ENCODE results near the gene TTLL11.

GRCh38 chr9:121910491-121911040 is 182.5 kb downstream of the TTLL11 start:
- no peak for TF ChIP-seq EZH2 (IDR thresholded peaks at IDR 0.05; ENCODE audit: insufficient read depth, poor library complexity, severe bottlenecking)
- no peak for TF ChIP-seq EZH2phosphoT487 (IDR thresholded peaks at IDR 0.05; ENCODE audit: insufficient read depth, low read depth)
